ENCODE results near the gene URGCP. TPM values are rescaled to one million over a fixed set of nuclear protein-coding genes. Genes with fewer than 3 reads are reported as not detected.

The URGCP gene
- polyA plus RNA-seq (2013) = 14.4 TPM

- CTCF ChIA-PET = no interaction called here
- WGBS (ENCODE audit: insufficient coverage) = 0% methylated on average over 35 of the region's 73 CpGs
- H3K4me3 ChIP-seq (ENCODE audit: control insufficient read depth in 1 of 7, extremely low read depth in 1 of 7, insufficient read depth in 4 of 7, low read depth in 2 of 7, low read length in 6 of 7) = peak within 1 kb of the TSS; percentile 35 to 86 (median 72)
- no peaks in the 10 kb centered on the region for H3K36me3 ChIP-seq (ENCODE audit: control insufficient read depth in 4 of 4, insufficient read depth in 4 of 4, low read length in 3 of 4)
- DNase-seq = peak; percentile 29 to 64 (median 52)
- POLR2A ChIA-PET = no interaction called here
- no peaks in the 10 kb centered on the region for H3K9me3 ChIP-seq (ENCODE audit: control extremely low read depth in 1 of 5, control insufficient read depth in 4 of 5, insufficient read depth in 2 of 5, low read depth in 1 of 5, low read length in 4 of 5)
- H3K27ac ChIP-seq (ENCODE audit: insufficient read depth in 1 of 2, low read depth in 1 of 2, low read length in 2 of 2, poor library complexity in 1 of 2, severe bottlenecking in 2 of 2) = peak within 1 kb of the TSS in 1 of 2 experiments; percentile 82
- peaks cover 0 to 17% (median 9%) of the 10 kb centered on the region in 4 experiments for H3K4me1 ChIP-seq (ENCODE audit: control extremely low read depth in 1 of 4, control insufficient read depth in 4 of 4, insufficient read depth in 4 of 4, low read length in 3 of 4)
- peaks cover 0 to 2% (median 0%) of the 10 kb centered on the region in 5 experiments for H3K27me3 ChIP-seq (replicated peaks in 2 of 5; ENCODE audit: control insufficient read depth in 4 of 5, insufficient read depth in 5 of 5, low read length in 4 of 5)
Measured at GRCh38 chr7:43906331-43907010, at the start of gene URGCP. Gene URGCP, minus strand, starts transcription at chr7:43906596. Its CDS starts 21 bp downstream, at chr7:43906575.

- Histone ChIP-seq H3K36me3 (ENCODE audit: control insufficient read depth in 4 of 4, insufficient read depth in 4 of 4, low read length in 3 of 4) (peaks cover 5 to 24% (median 11%) of the 10 kb centered on the region in 4 experiments), H3K27ac (ENCODE audit: insufficient read depth in 1 of 2, low read depth in 1 of 2, low read length in 2 of 2, poor library complexity in 1 of 2, severe bottlenecking in 2 of 2) (no peak overlapping the region), H3K9me3 (ENCODE audit: control extremely low read depth in 1 of 5, control insufficient read depth in 4 of 5, insufficient read depth in 2 of 5, low read depth in 1 of 5, low read length in 4 of 5) (peaks cover 0 to 3% (median 0%) of the 10 kb centered on the region in 5 experiments), H3K4me1 (ENCODE audit: control extremely low read depth in 1 of 4, control insufficient read depth in 4 of 4, insufficient read depth in 4 of 4, low read length in 3 of 4) (peaks cover 0 to 2% (median under 1%) of the 10 kb centered on the region in 4 experiments), H3K4me3 (ENCODE audit: control insufficient read depth in 1 of 7, extremely low read depth in 1 of 7, insufficient read depth in 4 of 7, low read depth in 2 of 7, low read length in 6 of 7) (no peak overlapping the region), H3K27me3 (replicated peaks in 2 of 5; ENCODE audit: control insufficient read depth in 4 of 5, insufficient read depth in 5 of 5, low read length in 4 of 5) (no peaks in the 10 kb centered on the region)
- POLR2A ChIA-PET = no interaction called here
- CTCF ChIA-PET = interaction anchor here (1.4 kb wide), 1 partner anchor 16 kb away, joined by 4 read pairs; no protein-coding TSS in a partner anchor
- 60% methylated on average over 2 of the region's 3 CpGs for WGBS (ENCODE audit: insufficient coverage)
- DNase-seq = no peak
Measured at GRCh38 chr7:43956027-43956426, 49.6 kb upstream of the URGCP start.

- Histone ChIP-seq H3K27ac (ENCODE audit: insufficient read depth in 1 of 2, low read depth in 1 of 2, low read length in 2 of 2, poor library complexity in 1 of 2, severe bottlenecking in 2 of 2) (no peak overlapping the region), H3K9me3 (ENCODE audit: control extremely low read depth in 1 of 5, control insufficient read depth in 4 of 5, insufficient read depth in 2 of 5, low read depth in 1 of 5, low read length in 4 of 5) (peaks cover 0 to 3% (median 0%) of the 10 kb centered on the region in 5 experiments), H3K4me1 (ENCODE audit: control extremely low read depth in 1 of 4, control insufficient read depth in 4 of 4, insufficient read depth in 4 of 4, low read length in 3 of 4) (peaks cover 0 to 2% (median under 1%) of the 10 kb centered on the region in 4 experiments), H3K36me3 (ENCODE audit: control insufficient read depth in 4 of 4, insufficient read depth in 4 of 4, low read length in 3 of 4) (peaks cover 5 to 32% (median 16%) of the 10 kb centered on the region in 4 experiments), H3K4me3 (ENCODE audit: control insufficient read depth in 1 of 7, extremely low read depth in 1 of 7, insufficient read depth in 4 of 7, low read depth in 2 of 7, low read length in 6 of 7) (no peak overlapping the region), H3K27me3 (replicated peaks in 2 of 5; ENCODE audit: control insufficient read depth in 4 of 5, insufficient read depth in 5 of 5, low read length in 4 of 5) (no peaks in the 10 kb centered on the region)
- CTCF ChIA-PET = interaction anchor here (0.7 to 1.7 kb wide), 3 partner anchors 10 to 15 kb away, joined by 4 read pairs; no protein-coding TSS in a partner anchor
- DNase-seq = peak; percentile 42 to 69 (median 66)
- 100% methylated on average over 3 of the region's 3 CpGs for WGBS (ENCODE audit: insufficient coverage)
- POLR2A ChIA-PET = no interaction called here
Measured at GRCh38 chr7:43954524-43955228, 48.3 kb upstream of the URGCP start.

GRCh38 chr7:43953071-43953470, 46.7 kb upstream of the URGCP start:
- CTCF ChIA-PET = interaction anchor here (1.6 kb wide), 1 partner anchor 13 kb away, joined by 4 read pairs; no protein-coding TSS in a partner anchor
- H3K4me1 ChIP-seq (ENCODE audit: control extremely low read depth in 1 of 4, control insufficient read depth in 4 of 4, insufficient read depth in 4 of 4, low read length in 3 of 4) = peaks cover 0 to 2% (median under 1%) of the 10 kb centered on the region in 4 experiments
- 100% methylated on average over 1 of the region's 5 CpGs for WGBS (ENCODE audit: insufficient coverage)

GRCh38 chr7:43952028-43952427, 45.6 kb upstream of the URGCP start:
- no peak for DNase-seq
- Histone ChIP-seq H3K27me3 (replicated peaks in 2 of 5; ENCODE audit: control insufficient read depth in 4 of 5, insufficient read depth in 5 of 5, low read length in 4 of 5) (no peaks in the 10 kb centered on the region), H3K4me3 (ENCODE audit: control insufficient read depth in 1 of 7, extremely low read depth in 1 of 7, insufficient read depth in 4 of 7, low read depth in 2 of 7, low read length in 6 of 7) (no peak overlapping the region), H3K36me3 (ENCODE audit: control insufficient read depth in 4 of 4, insufficient read depth in 4 of 4, low read length in 3 of 4) (peaks cover 7 to 36% (median 17%) of the 10 kb centered on the region in 4 experiments), H3K4me1 (ENCODE audit: control extremely low read depth in 1 of 4, control insufficient read depth in 4 of 4, insufficient read depth in 4 of 4, low read length in 3 of 4) (peaks cover 0 to 2% (median under 1%) of the 10 kb centered on the region in 4 experiments), H3K27ac (ENCODE audit: insufficient read depth in 1 of 2, low read depth in 1 of 2, low read length in 2 of 2, poor library complexity in 1 of 2, severe bottlenecking in 2 of 2) (no peak overlapping the region), H3K9me3 (ENCODE audit: control extremely low read depth in 1 of 5, control insufficient read depth in 4 of 5, insufficient read depth in 2 of 5, low read depth in 1 of 5, low read length in 4 of 5) (no peaks in the 10 kb centered on the region)
- ChIA-PET CTCF (no interaction called here), POLR2A (no interaction called here)
- 95% methylated on average over 3 of the region's 3 CpGs for WGBS (ENCODE audit: insufficient coverage)

More at GRCh38 chr7:43953071-43953470, 46.7 kb upstream of the URGCP start:
- Histone ChIP-seq H3K4me3 (ENCODE audit: control insufficient read depth in 1 of 7, extremely low read depth in 1 of 7, insufficient read depth in 4 of 7, low read depth in 2 of 7, low read length in 6 of 7) (no peak overlapping the region), H3K9me3 (ENCODE audit: control extremely low read depth in 1 of 5, control insufficient read depth in 4 of 5, insufficient read depth in 2 of 5, low read depth in 1 of 5, low read length in 4 of 5) (no peaks in the 10 kb centered on the region), H3K36me3 (ENCODE audit: control insufficient read depth in 4 of 4, insufficient read depth in 4 of 4, low read length in 3 of 4) (peaks cover 7 to 36% (median 17%) of the 10 kb centered on the region in 4 experiments), H3K27me3 (replicated peaks in 2 of 5; ENCODE audit: control insufficient read depth in 4 of 5, insufficient read depth in 5 of 5, low read length in 4 of 5) (no peaks in the 10 kb centered on the region), H3K27ac (ENCODE audit: insufficient read depth in 1 of 2, low read depth in 1 of 2, low read length in 2 of 2, poor library complexity in 1 of 2, severe bottlenecking in 2 of 2) (no peak overlapping the region)
- POLR2A ChIA-PET = no interaction called here
- DNase-seq = no peak

- no peak overlapping the region for H3K27ac ChIP-seq (ENCODE audit: insufficient read depth in 1 of 2, low read depth in 1 of 2, low read length in 2 of 2, poor library complexity in 1 of 2, severe bottlenecking in 2 of 2)
- ChIA-PET POLR2A (no interaction called here), CTCF (interaction anchor here (0.9 to 2.0 kb wide), 3 partner anchors 9 to 26 kb away, joined by 3 to 4 read pairs (median 3); no protein-coding TSS in a partner anchor)
- H3K4me3 ChIP-seq (ENCODE audit: control insufficient read depth in 1 of 7, extremely low read depth in 1 of 7, insufficient read depth in 4 of 7, low read depth in 2 of 7, low read length in 6 of 7) = no peak overlapping the region
- no peak for DNase-seq
- no peaks in the 10 kb centered on the region for H3K9me3 ChIP-seq (ENCODE audit: control extremely low read depth in 1 of 5, control insufficient read depth in 4 of 5, insufficient read depth in 2 of 5, low read depth in 1 of 5, low read length in 4 of 5)
- H3K4me1 ChIP-seq (ENCODE audit: control extremely low read depth in 1 of 4, control insufficient read depth in 4 of 4, insufficient read depth in 4 of 4, low read length in 3 of 4) = no peaks in the 10 kb centered on the region
- 93% methylated on average over 3 of the region's 4 CpGs for WGBS (ENCODE audit: insufficient coverage)
- no peaks in the 10 kb centered on the region for H3K27me3 ChIP-seq (replicated peaks in 2 of 5; ENCODE audit: control insufficient read depth in 4 of 5, insufficient read depth in 5 of 5, low read length in 4 of 5)
- H3K36me3 ChIP-seq (ENCODE audit: control insufficient read depth in 4 of 4, insufficient read depth in 4 of 4, low read length in 3 of 4) = peaks cover 0 to 8% (median 4%) of the 10 kb centered on the region in 4 experiments
Measured at GRCh38 chr7:43944286-43944685, 37.9 kb upstream of the URGCP start.
